ENCODE data around the gene CCDC89.
"Not testable (repeated sequence)": the region's sequence is repeated elsewhere in the genome, so short reads cannot be mapped to it uniquely, and the experiment has no call there.

The CCDC89 gene

GRCh38 chr11:85694385-85694980, 8.5 kb upstream of the CCDC89 start:
- no peak for DNase-seq (ENCODE audit: low read depth in 2 of 2)

- no peak for DNase-seq (ENCODE audit: low read depth in 2 of 2)
These were observed 723 bp downstream of the CCDC89 start for GRCh38 chr11:85685125-85685819.

- DNase-seq (ENCODE audit: low read depth in 2 of 2): peak; percentile 55 to 66
These were observed 3.4 kb downstream of the CCDC89 start for GRCh38 chr11:85682330-85683305.

GRCh38 chr11:85680897-85681296, 5.1 kb downstream of the CCDC89 start:
- DNase-seq (ENCODE audit: low read depth in 2 of 2): no peak

- DNase-seq (ENCODE audit: low read depth in 2 of 2): no peak
These were observed 6.4 kb downstream of the CCDC89 start for GRCh38 chr11:85679576-85679975.

GRCh38 chr11:85673393-85673792, 12.6 kb downstream of the CCDC89 start:
- DNase-seq (ENCODE audit: low read depth in 2 of 2): no peak

GRCh38 chr11:85672105-85672902, 13.7 kb downstream of the CCDC89 start:
- DNase-seq (ENCODE audit: low read depth in 2 of 2): no peak

GRCh38 chr11:85670949-85671663, 14.9 kb downstream of the CCDC89 start:
- not testable (repeated sequence) for DNase-seq (ENCODE audit: low read depth in 2 of 2)

GRCh38 chr11:85668157-85668556, 17.8 kb downstream of the CCDC89 start:
- no peak for DNase-seq (ENCODE audit: low read depth in 2 of 2)

GRCh38 chr11:85666687-85667086, 19.3 kb downstream of the CCDC89 start:
- no peak for DNase-seq (ENCODE audit: low read depth in 2 of 2)

GRCh38 chr11:85665733-85666132, 20.3 kb downstream of the CCDC89 start:
- no peak for DNase-seq (ENCODE audit: low read depth in 2 of 2)

GRCh38 chr11:85664615-85665481, 21.1 kb downstream of the CCDC89 start, which contains the start of gene CREBZF:
Gene CREBZF (minus strand): TSS chr11:85665129. CDS start chr11:85664875, 254 bp downstream.
- DNase-seq (ENCODE audit: low read depth in 2 of 2): peak; percentile 89 to 90

- DNase-seq (ENCODE audit: low read depth in 2 of 2): peak; percentile 76 to 85
These were observed 22.0 kb downstream of the CCDC89 start for GRCh38 chr11:85663753-85664614.

GRCh38 chr11:85663080-85663752, 22.8 kb downstream of the CCDC89 start:
- no peak for DNase-seq (ENCODE audit: low read depth in 2 of 2)

GRCh38 chr11:85661972-85662664, 23.9 kb downstream of the CCDC89 start:
- DNase-seq (ENCODE audit: low read depth in 2 of 2): no peak

GRCh38 chr11:85658180-85658579, 27.8 kb downstream of the CCDC89 start:
- no peak for DNase-seq (ENCODE audit: low read depth in 2 of 2)

- no peak for DNase-seq (ENCODE audit: low read depth in 2 of 2)
These were observed 29.2 kb downstream of the CCDC89 start for GRCh38 chr11:85656777-85657176.

- DNase-seq (ENCODE audit: low read depth in 2 of 2): not testable (repeated sequence)
These were observed 31.7 kb downstream of the CCDC89 start for GRCh38 chr11:85654343-85654742.
